HepG2 (cell line): ENCODE data around the gene LEPR. TPM values are rescaled to one million over a fixed set of nuclear protein-coding genes. Genes with fewer than 3 reads are reported as not detected.

ENCODE experiments used
- CBX2 ChIP-seq, 2 experiments: fragments of 200-600 bp in 1 of 2; sonication (generic); formaldehyde crosslinking in 1 of 2; IDR thresholded peaks; 2 replicates each; pipeline versions ENCODE4 v1.7.0 to v1.8.1; 2018 to 2022; ENCODE audit warnings: low read depth in 2 of 2, low read length in 1 of 2, mild to moderate bottlenecking in 1 of 2, missing genetic modification reagents in 1 of 2
- EP300 ChIP-seq, 3 experiments: sonication (generic) in 1 of 3; formaldehyde crosslinking in 1 of 3; IDR thresholded peaks; 2 replicates each; pipeline versions ENCODE4 v1.5.1 to v1.6.1; 2011 to 2020; ENCODE audit warnings: low read depth in 2 of 3, low read length in 2 of 3, borderline replicate concordance in 1 of 3, improper control_type of control experiment in 1 of 3, mild to moderate bottlenecking in 1 of 3, missing genetic modification reagents in 1 of 3, moderate library complexity in 1 of 3
- MTA3 ChIP-seq: sonication (generic); formaldehyde crosslinking; IDR thresholded peaks from 2 replicates; pipeline ENCODE4 v1.4.0; 2020; ENCODE audit warnings: missing genetic modification reagents
- NCOR1 ChIP-seq: fragments of 200-600 bp; sonication (generic); IDR thresholded peaks from 2 replicates; pipeline ENCODE4 v1.7.0; 2017; ENCODE audit warnings: antibody characterized with exemption, low read length, borderline replicate concordance
- PRMT3 ChIP-seq: sonication (generic); formaldehyde crosslinking; IDR thresholded peaks from 2 replicates; pipeline ENCODE4 v1.8.1; 2022; ENCODE audit warnings: low read depth, mild to moderate bottlenecking, moderate library complexity, missing genetic modification reagents, borderline replicate concordance
- ZNF253 ChIP-seq: sonication (generic); formaldehyde crosslinking; IDR thresholded peaks from 2 replicates; pipeline ENCODE4 v1.8.0; 2022; ENCODE audit warnings: mild to moderate bottlenecking, missing genetic modification reagents, borderline replicate concordance
- polyA plus RNA-seq, 8 experiments: library from polyadenylated mRNA; depleted of rRNA in 3 of 8; stranded (reverse) in 7 of 8; unstranded in 1 of 8; fragments of >200 nt; fragmentation: Illumina TruSeq in 4 of 8; extraction: Trizol in 4 of 8; gene quantifications; 2 replicates each; pipeline versions ENCODE4 v1.2.1 to v1.2.3, GENCODE V29; 2011 to 2016; ENCODE audit warnings: low read depth in 4 of 8, missing spikeins in 1 of 8, mixed read lengths in 1 of 8; ENCODE audit not compliant: insufficient read depth in 1 of 8
- total RNA-seq, 5 experiments: library from RNA; depleted of rRNA; stranded (reverse); fragments of >200 nt; fragmentation: Illumina TruSeq; extraction: Trizol; gene quantifications; 2 replicates each; pipeline ENCODE4 v1.2.3, GENCODE V29; 2016; ENCODE audit warnings: low read depth in 1 of 5
- TF ChIP-seq, protein P1 (sequence below): sonication (generic); formaldehyde crosslinking; IDR thresholded peaks from 2 replicates; pipeline ENCODE4 v1.4.0; 2020; ENCODE audit warnings: mild to moderate bottlenecking, low read depth, missing genetic modification reagents
- TF ChIP-seq, protein P2 (sequence below): sonication (generic); formaldehyde crosslinking; conservative IDR thresholded peaks from 2 replicates; pipeline ENCODE4 v1.5.0; 2020; ENCODE audit warnings: missing genetic modification reagents
- TF ChIP-seq, protein P3 (sequence below): sonication (generic); formaldehyde crosslinking; IDR thresholded peaks from 2 replicates; pipeline ENCODE4 v1.5.1; 2020; ENCODE audit warnings: missing genetic modification reagents, mild to moderate bottlenecking, borderline replicate concordance

LEPR gene
- total and polyA plus RNA-seq, 2 of the 13 experiments (the other 11 are each of a cell fraction or from before 2014, with no cell fraction given), result 0.60 to 1.7 TPM

DNA sequence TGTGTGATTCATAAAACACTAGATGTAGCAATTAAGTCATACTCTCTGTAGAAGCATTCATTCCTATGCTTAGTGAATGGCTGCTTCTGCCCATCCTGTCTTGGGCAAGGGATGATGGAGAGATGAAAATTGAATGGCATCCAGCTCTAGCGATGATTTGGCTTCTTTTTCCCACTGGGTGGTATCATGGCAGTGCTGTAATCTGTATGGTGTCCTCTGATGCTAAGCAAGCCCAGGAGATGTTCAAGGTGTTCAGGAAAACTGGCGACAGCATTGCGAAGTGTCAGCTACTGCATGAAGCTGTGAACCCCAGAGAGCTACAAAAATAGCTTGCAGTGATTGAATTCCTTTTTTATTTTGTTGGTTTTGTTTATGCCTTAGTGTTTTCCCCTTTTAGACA lies 48.9 kb upstream of the LEPR start (continued):
- TF ChIP-seq CBX2 (IDR thresholded peaks at IDR 0.05; ENCODE audit: low read depth, low read length), result no peak
- no peak for TF ChIP-seq CBX2 (CRISPR knock-in tag; IDR thresholded peaks at IDR 0.05; ENCODE audit: low read depth)
- TF ChIP-seq NCOR1, result no peak
- TF ChIP-seq, protein P1, sequence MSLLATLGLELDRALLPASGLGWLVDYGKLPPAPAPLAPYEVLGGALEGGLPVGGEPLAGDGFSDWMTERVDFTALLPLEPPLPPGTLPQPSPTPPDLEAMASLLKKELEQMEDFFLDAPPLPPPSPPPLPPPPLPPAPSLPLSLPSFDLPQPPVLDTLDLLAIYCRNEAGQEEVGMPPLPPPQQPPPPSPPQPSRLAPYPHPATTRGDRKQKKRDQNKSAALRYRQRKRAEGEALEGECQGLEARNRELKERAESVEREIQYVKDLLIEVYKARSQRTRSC, result no peak
- no peak for TF ChIP-seq MTA3 (CRISPR knock-in tag)
- TF ChIP-seq ZNF253 (CRISPR knock-in tag), result no peak
- TF ChIP-seq, protein P2, sequence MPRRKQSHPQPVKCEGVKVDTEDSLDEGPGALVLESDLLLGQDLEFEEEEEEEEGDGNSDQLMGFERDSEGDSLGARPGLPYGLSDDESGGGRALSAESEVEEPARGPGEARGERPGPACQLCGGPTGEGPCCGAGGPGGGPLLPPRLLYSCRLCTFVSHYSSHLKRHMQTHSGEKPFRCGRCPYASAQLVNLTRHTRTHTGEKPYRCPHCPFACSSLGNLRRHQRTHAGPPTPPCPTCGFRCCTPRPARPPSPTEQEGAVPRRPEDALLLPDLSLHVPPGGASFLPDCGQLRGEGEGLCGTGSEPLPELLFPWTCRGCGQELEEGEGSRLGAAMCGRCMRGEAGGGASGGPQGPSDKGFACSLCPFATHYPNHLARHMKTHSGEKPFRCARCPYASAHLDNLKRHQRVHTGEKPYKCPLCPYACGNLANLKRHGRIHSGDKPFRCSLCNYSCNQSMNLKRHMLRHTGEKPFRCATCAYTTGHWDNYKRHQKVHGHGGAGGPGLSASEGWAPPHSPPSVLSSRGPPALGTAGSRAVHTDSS (CRISPR knock-in tag), result no peak
- TF ChIP-seq PRMT3 (CRISPR knock-in tag), result no peak
- no peak for TF ChIP-seq EP300 (IDR thresholded peaks at IDR 0.05; ENCODE audit: low read depth in 2 of 2, low read length in 2 of 2)
- TF ChIP-seq EP300 (CRISPR knock-in tag; IDR thresholded peaks at IDR 0.05; ENCODE audit: borderline replicate concordance), result no peak
- TF ChIP-seq, protein P3, sequence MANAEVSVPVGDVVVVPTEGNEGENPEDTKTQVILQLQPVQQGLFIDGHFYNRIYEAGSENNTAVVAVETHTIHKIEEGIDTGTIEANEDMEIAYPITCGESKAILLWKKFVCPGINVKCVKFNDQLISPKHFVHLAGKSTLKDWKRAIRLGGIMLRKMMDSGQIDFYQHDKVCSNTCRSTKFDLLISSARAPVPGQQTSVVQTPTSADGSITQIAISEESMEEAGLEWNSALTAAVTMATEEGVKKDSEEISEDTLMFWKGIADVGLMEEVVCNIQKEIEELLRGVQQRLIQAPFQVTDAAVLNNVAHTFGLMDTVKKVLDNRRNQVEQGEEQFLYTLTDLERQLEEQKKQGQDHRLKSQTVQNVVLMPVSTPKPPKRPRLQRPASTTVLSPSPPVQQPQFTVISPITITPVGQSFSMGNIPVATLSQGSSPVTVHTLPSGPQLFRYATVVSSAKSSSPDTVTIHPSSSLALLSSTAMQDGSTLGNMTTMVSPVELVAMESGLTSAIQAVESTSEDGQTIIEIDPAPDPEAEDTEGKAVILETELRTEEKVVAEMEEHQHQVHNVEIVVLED (CRISPR knock-in tag), result no peak
